Globus pallidus (tissue), 1 donor: ENCODE results near the gene DLGAP3.
"Not testable (repeated sequence)": the region's sequence is repeated elsewhere in the genome, so short reads cannot be mapped to it uniquely, and the experiment has no call there.

Source experiments
- DNase-seq: peaks from one replicate; pipeline ENCODE4 v3.0.0-alpha.2; 2015; ENCODE audit warnings: low spot score

Gene DLGAP3

DNA sequence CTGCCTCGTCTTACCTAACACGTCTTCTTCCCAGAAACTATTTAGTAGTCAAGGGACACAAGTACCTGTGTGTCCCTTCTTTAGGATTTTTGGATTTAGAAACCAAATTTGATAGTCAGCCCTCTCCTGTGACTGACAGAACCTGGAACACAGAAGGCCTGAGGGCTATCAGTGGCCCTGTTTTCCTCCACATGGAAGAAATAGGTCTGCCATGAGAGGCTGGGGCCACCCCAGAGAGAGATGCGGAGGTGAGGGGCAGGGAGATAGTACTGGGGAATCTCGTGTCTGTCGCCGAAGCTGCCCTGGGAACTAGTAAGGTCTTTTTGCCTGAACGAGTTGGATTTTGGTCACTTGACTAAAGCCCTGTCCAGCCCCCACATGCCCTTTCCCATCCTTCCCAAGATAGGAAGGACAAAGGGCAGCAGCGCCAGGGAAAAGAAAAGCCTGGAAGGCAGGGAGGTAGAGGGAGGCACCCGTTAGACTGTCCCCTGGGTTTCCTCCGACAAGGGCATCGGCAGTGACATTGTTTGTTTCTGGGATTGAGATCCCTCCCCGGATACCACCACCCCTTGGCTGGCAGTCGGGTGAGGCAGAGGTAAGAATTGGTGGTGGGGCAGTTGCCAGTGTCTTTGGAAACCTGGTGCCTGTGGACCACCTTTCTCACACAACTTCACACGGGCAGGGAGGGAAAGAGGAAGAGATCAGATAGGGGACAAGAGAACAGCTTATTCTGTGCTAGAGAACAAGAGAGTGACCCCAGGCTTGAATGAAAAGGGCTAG is 89.7 kb downstream of the DLGAP3 start:
- no peak for DNase-seq

DNA sequence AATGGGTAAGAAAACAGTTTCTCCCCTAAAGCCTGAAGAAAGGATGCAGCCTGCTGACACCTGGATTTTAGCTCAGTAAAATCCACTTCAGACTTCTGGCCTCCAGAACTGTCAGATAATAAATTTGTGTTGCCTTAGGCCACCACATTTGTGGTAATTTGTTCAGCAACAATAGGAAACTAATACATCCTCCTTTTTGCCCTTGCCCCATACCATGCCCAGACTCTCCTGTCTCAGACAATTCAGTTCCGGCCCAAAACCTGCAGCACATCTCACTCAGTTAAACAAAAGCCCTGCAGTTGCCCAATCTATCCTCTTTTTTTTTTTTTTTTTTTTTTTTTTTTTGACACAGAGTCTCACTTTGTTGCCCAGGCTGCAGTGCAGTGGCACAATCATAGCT is 95.7 kb downstream of the DLGAP3 start:
- DNase-seq = no peak

DNA sequence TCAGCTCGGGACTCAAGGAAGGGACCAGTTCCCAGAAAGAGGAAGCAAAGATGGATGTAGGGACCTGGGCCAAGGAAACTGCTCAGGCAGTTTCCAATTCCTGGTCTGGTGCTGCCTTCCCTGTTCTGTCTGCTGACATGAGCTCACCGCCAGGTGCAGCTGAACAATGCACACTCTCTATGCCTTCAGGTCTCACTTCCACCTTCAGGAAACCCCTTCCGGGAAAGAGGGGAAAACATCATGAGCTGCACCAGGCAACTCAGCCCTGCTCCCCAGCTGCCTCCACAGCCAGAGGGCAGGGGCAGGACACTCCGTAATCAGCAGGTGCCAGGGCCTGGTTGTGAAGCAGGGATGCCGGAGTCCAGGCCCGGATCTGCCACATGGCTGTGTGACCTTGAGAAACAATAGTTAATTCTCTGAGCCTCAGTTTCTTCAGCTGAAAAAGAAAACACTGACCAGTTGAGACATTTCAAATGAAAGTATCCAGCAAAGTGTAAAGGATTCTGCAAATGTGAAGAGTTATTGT is 97.7 kb downstream of the DLGAP3 start:
- DNase-seq = no peak

DNA sequence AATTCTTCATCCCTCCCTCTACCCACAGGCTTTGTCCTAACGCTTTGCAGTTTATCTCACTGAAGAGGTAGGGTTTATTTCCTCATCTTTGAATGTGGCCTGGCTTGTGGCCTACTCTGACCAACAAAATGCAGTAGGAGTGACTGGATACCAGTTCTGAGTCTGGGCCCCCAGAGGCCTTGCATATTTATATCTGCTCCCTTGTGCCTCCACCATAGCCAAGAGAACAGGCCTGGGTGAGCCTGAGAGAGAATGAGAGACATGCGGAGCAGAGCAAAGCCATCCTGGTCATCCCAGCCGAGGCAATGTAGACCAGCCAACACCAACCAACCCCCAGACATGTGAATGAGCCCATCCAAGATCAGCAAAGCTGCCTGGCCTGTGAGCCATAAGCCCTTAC is 100.2 kb downstream of the DLGAP3 start:
- DNase-seq = no peak

DNA sequence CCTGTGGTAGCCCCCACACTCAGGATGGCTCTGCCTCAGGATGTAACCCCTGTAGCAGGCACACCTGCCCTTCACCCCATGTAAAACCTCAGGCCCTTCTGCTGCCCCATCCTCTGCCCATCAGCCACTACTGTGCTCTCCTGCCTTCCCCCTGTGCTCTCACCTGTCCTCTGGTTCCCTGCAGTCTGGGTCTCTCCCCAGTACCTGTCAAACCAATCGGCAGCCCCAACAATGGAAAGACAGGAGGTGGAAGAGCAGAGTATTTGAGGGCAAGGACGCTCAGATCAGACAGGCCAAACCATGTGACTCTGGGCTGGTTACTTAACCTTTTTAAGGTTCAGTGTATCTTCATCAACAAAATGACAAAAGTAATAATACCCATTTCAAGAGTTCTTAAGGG is 100.8 kb downstream of the DLGAP3 start:
- DNase-seq = no peak

DNA sequence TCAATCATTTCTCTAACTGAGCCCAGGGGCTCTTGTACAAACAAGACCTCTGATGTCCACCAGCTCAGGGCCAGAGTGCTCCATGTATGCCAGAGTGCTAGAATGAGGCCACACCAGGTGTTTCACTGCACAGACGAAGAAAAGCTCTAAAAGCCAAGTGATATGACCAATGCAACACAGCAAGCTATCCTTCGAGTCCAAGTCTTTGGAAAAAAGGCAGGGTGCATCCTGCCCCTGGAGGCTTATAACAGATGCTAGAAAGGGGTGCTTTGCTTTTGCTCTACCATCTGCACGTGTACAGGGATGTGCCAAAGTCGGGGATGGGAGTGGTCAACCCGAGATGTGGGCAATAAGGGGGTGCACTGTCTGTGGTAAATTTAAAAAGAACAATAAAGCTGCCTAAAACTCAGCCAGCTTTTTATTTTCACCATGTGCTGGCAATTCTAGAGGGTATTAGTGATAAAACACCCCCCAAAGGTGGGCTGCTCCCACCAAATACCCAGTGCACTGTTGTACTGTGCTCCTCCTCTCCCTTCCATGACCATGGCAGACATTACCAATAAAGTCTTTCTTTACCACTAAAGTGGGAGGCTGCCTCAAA is 102.0 kb downstream of the DLGAP3 start:
- no peak for DNase-seq

DNA sequence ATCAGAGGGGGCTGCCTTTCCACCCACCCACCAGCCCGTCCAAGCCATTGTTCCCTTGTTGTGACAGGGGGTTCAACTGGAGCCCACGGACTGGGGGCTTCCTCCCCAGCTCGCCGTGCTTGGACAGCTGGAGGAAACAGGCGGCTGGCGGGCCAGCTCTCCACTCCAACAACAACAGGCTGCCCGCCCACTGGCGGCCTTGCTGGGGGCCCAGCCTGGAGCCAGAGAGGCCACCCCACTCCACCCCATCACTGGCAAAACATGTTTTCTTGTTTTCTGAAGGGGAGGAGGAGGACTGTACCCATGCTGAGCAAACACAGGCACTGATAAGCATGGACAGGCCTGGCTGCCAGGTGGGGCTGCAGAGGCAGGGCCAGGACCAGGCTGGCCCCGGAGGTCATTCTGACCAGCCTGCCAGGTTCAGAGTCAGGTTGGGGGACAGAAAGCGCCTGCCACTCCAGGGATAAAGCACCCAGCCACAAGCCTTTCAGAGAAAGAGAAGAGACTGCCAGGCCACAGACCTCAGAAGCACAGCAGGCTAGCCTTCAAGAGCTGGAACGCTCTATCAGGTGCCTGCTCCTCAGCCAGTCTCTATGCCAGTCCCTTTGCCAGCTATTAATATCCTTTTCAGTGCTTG is 103.9 kb downstream of the DLGAP3 start:
- DNase-seq = no peak

DNA sequence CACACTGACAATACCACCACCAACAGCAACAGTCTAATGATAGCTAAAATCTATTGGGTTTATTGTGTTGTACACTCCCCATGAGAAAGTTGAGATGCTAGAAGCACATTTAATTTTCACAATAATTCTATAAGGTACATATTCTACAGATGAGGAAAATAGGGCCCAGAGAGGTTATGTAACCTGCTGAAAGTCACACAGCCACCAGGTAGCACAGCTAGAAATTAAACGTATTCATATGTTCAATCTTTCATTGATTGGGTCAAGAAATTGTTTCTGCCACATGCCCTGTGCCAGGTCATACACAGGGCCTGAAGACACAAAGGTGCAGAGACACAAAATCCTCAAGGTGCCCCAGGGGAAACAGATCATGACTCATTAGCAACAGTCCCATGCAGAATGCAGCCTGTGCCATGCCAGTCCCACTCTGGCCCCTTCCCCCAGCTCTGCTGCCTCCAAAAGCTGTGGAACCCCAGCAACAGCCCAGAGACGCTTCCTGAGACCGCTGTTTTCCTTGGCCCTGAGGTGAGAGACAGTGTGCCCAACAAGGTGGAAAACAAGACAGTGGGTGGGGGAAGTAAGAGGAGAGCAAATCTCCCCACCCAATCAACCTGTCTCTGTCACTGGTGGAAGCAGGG is 104.5 kb downstream of the DLGAP3 start:
- no peak for DNase-seq

DNA sequence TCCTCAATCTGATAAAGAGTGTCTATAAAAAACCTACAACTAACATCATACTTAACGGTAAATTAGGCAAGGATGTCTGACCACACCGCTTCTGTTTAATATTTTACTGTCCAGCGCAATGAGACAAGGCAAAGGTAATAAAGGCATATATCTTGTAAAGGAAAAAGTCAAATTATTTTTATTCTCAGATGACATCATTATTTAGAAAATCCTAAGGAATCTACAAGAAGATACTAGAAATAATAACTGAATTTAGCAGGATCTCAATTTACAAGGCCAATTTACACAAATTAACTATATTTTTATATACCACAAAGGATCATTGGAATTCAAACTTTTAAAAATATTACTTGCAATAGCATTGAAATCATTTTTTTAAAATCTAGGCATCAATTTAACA is 107.2 kb downstream of the DLGAP3 start:
- DNase-seq = no peak

DNA sequence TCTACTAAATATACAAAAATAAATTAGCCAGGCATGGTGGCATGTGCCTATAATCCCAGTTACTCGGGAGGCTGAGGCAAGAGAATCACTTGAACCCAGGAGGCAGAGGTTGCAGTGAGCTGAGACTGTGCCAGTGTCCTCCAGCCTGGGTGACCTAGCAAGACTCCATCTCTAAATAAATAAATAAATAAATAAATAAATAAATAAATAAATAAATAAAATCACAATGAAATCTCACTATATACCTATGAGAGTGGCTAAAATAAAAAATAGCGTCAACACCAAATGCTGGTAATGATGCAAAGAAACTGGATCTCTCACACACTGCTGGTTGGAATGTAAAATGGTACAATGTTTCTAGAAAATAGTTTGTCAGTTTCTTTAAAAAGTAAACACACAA is 110.6 kb downstream of the DLGAP3 start:
- not testable (repeated sequence) for DNase-seq

DNA sequence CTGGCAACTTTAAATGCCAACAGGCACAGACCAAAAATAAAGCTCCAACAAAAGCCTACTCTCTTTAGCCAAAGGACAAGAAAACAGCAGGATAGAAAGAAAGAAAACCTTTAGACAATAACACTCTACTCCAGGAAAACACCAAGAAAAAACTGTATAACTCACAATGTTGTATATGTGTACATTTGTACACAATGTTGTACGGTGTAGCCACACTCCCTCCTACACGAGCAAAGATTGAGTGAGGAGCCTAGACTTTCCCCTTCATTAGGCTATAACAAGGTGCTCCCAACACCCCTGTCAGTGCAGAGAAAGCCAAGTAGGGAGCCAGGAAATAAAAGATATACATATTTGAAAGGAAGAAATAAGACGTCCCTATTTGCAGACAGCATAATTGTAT is 112.7 kb downstream of the DLGAP3 start:
- no peak for DNase-seq

DNA sequence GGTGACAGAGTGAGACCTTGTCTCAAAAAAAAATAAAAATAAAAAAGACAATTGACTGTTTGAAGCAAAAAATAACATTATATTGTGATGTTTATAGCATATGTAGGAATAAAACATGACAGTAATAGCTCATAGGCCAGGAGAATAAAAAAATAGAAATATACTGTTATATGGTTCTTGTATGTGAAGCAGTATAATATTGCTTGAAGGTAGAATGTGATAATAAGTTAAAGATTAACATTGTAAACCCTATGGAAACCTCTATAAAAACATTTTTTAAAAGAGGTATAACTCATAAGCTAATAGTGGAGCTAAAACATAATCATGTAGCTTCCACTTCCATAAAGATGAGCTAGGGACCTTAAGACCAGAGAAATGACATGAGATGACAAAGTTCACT is 113.1 kb downstream of the DLGAP3 start:
- no peak for DNase-seq
